Measurements from ENCODE around the gene GNB5.

DNA sequence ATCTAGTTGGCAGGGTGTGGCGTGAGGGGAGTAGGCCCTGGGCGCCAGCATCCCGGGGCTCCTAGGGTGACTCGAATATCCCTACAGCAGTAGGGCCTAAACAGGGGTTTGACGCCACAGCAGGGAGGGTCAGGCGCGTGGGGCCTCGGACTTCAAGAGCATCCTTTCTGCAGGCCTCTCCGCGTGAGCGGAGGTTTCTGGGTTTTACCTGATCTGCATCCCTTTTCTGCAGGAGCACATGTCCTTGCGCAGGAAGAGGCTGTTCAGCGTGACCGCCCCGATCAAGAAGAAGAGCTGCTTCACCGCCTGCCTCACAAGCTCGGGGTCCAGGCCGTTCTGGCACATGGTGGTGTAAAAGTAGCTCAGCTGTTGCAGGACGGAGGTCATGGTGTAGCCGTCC is 13.5 kb upstream of the GNB5 start:
- TF ChIP-seq, protein P1, sequence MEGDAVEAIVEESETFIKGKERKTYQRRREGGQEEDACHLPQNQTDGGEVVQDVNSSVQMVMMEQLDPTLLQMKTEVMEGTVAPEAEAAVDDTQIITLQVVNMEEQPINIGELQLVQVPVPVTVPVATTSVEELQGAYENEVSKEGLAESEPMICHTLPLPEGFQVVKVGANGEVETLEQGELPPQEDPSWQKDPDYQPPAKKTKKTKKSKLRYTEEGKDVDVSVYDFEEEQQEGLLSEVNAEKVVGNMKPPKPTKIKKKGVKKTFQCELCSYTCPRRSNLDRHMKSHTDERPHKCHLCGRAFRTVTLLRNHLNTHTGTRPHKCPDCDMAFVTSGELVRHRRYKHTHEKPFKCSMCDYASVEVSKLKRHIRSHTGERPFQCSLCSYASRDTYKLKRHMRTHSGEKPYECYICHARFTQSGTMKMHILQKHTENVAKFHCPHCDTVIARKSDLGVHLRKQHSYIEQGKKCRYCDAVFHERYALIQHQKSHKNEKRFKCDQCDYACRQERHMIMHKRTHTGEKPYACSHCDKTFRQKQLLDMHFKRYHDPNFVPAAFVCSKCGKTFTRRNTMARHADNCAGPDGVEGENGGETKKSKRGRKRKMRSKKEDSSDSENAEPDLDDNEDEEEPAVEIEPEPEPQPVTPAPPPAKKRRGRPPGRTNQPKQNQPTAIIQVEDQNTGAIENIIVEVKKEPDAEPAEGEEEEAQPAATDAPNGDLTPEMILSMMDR (IDR thresholded peaks at IDR 0.05; ENCODE audit: insufficient read depth, low read depth, low read length) = no peak
- no peak for TF ChIP-seq EZH2 (IDR thresholded peaks at IDR 0.05; ENCODE audit: insufficient read depth, low read length)
